A204.1 (cell line): ENCODE measurements around the gene CEP152.

Source experiments
- FAIRE-seq: peaks from 2 replicates; lab custom pipeline; 2012; peaks lifted over from hg19 to GRCh38; lab: Jason Lieb, UNC

CEP152 gene

GRCh38 chr15:48703544-48703943, 107.3 kb downstream of the CEP152 start:
- no peak for FAIRE-seq

- FAIRE-seq, result no peak
These were observed 108.2 kb downstream of the CEP152 start for GRCh38 chr15:48702569-48703236.

- FAIRE-seq, result no peak
These were observed 114.1 kb downstream of the CEP152 start for GRCh38 chr15:48696627-48697312.

- FAIRE-seq, result no peak
These were observed 114.9 kb downstream of the CEP152 start for GRCh38 chr15:48695827-48696573.

- FAIRE-seq, result no peak
These were observed 115.6 kb downstream of the CEP152 start for GRCh38 chr15:48695088-48695826.

GRCh38 chr15:48693484-48693883, 117.4 kb downstream of the CEP152 start:
- no peak for FAIRE-seq

GRCh38 chr15:48688493-48688892, 122.4 kb downstream of the CEP152 start:
- FAIRE-seq, result no peak
